OCI-LY7 (cell line): ENCODE results near the gene GSE1. TPM values are rescaled to one million over a fixed set of nuclear protein-coding genes. Genes with fewer than 3 reads are reported as not detected.

Experiments
- BruUV-seq: library from RNA; stranded (reverse); fragments of 400-500 nt; replicated peaks from 2 replicates; lab custom pipeline; 2021; lab: Mats Ljungman, UMichigan
- CTCF ChIA-PET: fragments of 300-600 bp; sonication (Branson Sonifier 250); formaldehyde crosslinking; loops from one replicate; lab custom pipeline; 2022; ENCODE audit warnings: antibody characterized with exemption; ENCODE audit not compliant: unreplicated experiment; lab: Charles Lee
- POLR2A ChIA-PET: fragments of 300-600 bp; sonication (Branson Sonifier 250); formaldehyde crosslinking; loops from one replicate; lab custom pipeline; 2022; ENCODE audit warnings: antibody characterized with exemption; lab: Charles Lee
- DNase-seq: peaks from one replicate; pipeline ENCODE4 v3.0.0-alpha.2; 2015; ENCODE audit warnings: low spot score
- H2AFZ ChIP-seq: fragments of 200-600 bp; sonication (generic), shearing (Covaris generic); 2 replicates; pipeline ENCODE4 v1.6.1; 2014; ENCODE audit warnings: mild to moderate bottlenecking, antibody characterized with exemption, low read length, moderate library complexity
- H3K27ac ChIP-seq: fragments of 200-600 bp; sonication (generic); 2 replicates; pipeline ENCODE4 v1.5.1; 2014; ENCODE audit warnings: mixed run types, low read depth, mild to moderate bottlenecking, moderate library complexity, low read length, inconsistent platforms; ENCODE audit not compliant: poor library complexity, severe bottlenecking
- H3K36me3 ChIP-seq: fragments of 200-600 bp; sonication (generic); 2 replicates; pipeline ENCODE4 v1.6.1; 2014; ENCODE audit warnings: mild to moderate bottlenecking, antibody characterized with exemption, low read length, moderate library complexity, mixed read lengths; ENCODE audit not compliant: insufficient read depth
- H3K4me1 ChIP-seq: fragments of 200-600 bp; sonication (generic); 2 replicates; pipeline ENCODE4 v1.5.1; 2014; ENCODE audit warnings: mild to moderate bottlenecking, low read length; ENCODE audit not compliant: insufficient read depth, poor library complexity, severe bottlenecking
- H3K4me2 ChIP-seq: fragments of 200-600 bp; sonication (generic); 2 replicates; pipeline ENCODE4 v1.6.1; 2014; ENCODE audit warnings: mild to moderate bottlenecking, low read length
- H3K4me3 ChIP-seq: fragments of 200-600 bp; sonication (generic); 2 replicates; pipeline ENCODE4 v1.5.1; 2014; ENCODE audit warnings: mild to moderate bottlenecking, low read depth, low read length; ENCODE audit not compliant: poor library complexity, severe bottlenecking
- H3K79me2 ChIP-seq: fragments of 200-600 bp; sonication (generic); 2 replicates; pipeline ENCODE4 v1.6.1; 2016; ENCODE audit warnings: low read depth, mild to moderate bottlenecking, low read length, moderate library complexity, mixed read lengths; ENCODE audit not compliant: insufficient read depth
- H3K9me2 ChIP-seq: fragments of 200-600 bp; sonication (generic); 2 replicates; pipeline ENCODE4 v1.6.1; 2016; ENCODE audit warnings: mild to moderate bottlenecking, low read length, mixed read lengths; ENCODE audit not compliant: insufficient read depth
- H3K9me3 ChIP-seq: fragments of 200-600 bp; sonication (generic); 2 replicates; pipeline ENCODE4 v1.6.1; 2014; ENCODE audit warnings: mild to moderate bottlenecking, mixed run types, low read length, mixed read lengths
- H4K20me1 ChIP-seq: fragments of 200-600 bp; sonication (generic); 2 replicates; pipeline ENCODE4 v1.6.1; 2014; ENCODE audit warnings: mild to moderate bottlenecking, antibody characterized with exemption, low read length, moderate library complexity, mixed read lengths; ENCODE audit not compliant: insufficient read depth
- EZH2phosphoT487 ChIP-seq: fragments of 200-600 bp; sonication (generic); IDR thresholded peaks from 2 replicates; pipeline ENCODE4 v1.6.1; 2018; ENCODE audit warnings: low read depth, borderline replicate concordance, mild to moderate bottlenecking, mixed run types, antibody characterized with exemption, low read length, moderate library complexity, mixed read lengths
- intact Hi-C: fragments of 100-400 bp; cut with micrococcal nuclease; formaldehyde crosslinking; loops from one replicate; pipeline ENCODE4 v1.10.0; 2022; ENCODE audit not compliant: unreplicated experiment
- total RNA-seq, 2 experiments: library from RNA; depleted of rRNA in 1 of 2; stranded (reverse); fragments of >200 nt in 1 of 2; shearing (Covaris generic) in 1 of 2; gene quantifications; 2 replicates each; pipeline ENCODE4 v1.2.3, GENCODE V29; 2014 to 2022
- TF ChIP-seq, protein P1 (sequence below): fragments of 200-600 bp; sonication (generic); conservative IDR thresholded peaks from 2 replicates; pipeline ENCODE4 v1.5.1; 2014; ENCODE audit warnings: mild to moderate bottlenecking, antibody characterized with exemption, low read length, moderate library complexity, mixed read lengths

The GSE1 gene
- total RNA-seq, 2 experiments from 2014 or later, result 30.9 to 66.6 TPM

DNA sequence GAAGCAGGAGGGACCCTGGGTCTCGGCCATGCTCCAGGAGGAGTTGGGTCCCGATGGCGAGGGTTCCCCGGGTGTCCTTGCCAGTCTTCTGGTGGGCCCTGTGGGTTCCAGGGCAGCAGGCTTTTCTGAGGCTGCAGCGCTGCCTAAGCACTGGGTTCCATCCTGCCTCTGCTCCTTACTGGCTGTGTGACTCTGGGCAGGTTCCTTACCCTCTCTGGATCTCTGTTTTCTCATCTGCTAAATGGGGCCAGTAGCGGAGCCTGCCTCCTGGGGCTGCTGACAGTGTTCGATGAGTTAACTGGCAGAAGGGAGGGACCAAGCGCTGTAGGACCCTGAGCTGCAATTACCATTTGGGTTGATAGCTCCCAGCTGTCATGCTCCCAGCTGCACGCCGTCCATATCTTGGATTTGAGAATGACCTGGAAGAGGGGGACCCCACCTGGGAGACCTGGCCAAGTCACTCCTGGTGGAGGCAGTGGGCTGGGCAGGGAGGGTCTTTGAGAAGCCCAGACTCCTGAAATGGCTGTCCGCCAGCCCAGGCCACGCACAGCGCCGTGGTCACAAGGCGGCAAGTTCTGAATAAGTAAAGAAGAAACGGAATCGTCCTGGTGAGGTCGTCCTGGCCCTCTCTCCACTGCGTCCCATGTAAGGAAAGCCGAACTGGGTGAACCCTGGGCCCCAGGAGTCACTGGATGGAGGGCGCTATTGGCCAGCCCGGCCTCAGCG lies 47.2 kb upstream of the GSE1 start:
- Histone ChIP-seq H4K20me1 (peaks cover 6% of the 10 kb centered on the region; the same call in 1 of the 2 replicates), H2AFZ (no peak overlapping the region), H3K9me2 (no peaks in the 10 kb centered on the region), H3K27ac (no peak overlapping the region), H3K4me1 (peaks cover 20% of the 10 kb centered on the region), H3K36me3 (no peaks in the 10 kb centered on the region), H3K4me3 (no peak overlapping the region), H3K9me3 (no peaks in the 10 kb centered on the region), H3K79me2 (no peaks in the 10 kb centered on the region), H3K4me2 (no peak overlapping the region)
- ChIA-PET POLR2A (no interaction called here), CTCF (no interaction called here)
- no TSS peak for BruUV-seq
- TF ChIP-seq, protein P1, sequence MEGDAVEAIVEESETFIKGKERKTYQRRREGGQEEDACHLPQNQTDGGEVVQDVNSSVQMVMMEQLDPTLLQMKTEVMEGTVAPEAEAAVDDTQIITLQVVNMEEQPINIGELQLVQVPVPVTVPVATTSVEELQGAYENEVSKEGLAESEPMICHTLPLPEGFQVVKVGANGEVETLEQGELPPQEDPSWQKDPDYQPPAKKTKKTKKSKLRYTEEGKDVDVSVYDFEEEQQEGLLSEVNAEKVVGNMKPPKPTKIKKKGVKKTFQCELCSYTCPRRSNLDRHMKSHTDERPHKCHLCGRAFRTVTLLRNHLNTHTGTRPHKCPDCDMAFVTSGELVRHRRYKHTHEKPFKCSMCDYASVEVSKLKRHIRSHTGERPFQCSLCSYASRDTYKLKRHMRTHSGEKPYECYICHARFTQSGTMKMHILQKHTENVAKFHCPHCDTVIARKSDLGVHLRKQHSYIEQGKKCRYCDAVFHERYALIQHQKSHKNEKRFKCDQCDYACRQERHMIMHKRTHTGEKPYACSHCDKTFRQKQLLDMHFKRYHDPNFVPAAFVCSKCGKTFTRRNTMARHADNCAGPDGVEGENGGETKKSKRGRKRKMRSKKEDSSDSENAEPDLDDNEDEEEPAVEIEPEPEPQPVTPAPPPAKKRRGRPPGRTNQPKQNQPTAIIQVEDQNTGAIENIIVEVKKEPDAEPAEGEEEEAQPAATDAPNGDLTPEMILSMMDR, result no peak
- no peak for TF ChIP-seq EZH2phosphoT487
- DNase-seq, result no peak
- intact Hi-C loops, result no loop called here

- BruUV-seq, result no TSS peak
- POLR2A ChIA-PET, result no interaction called here
- Histone ChIP-seq H2AFZ (no peak overlapping the region), H3K9me2 (no peaks in the 10 kb centered on the region), H3K79me2 (no peaks in the 10 kb centered on the region), H3K4me3 (no peak overlapping the region), H3K27ac (no peak overlapping the region), H3K36me3 (no peaks in the 10 kb centered on the region), H3K4me2 (no peak overlapping the region; the same call in 1 of the 2 replicates), H3K4me1 (peaks cover 27% of the 10 kb centered on the region), H4K20me1 (peaks cover 6% of the 10 kb centered on the region; the same call in 1 of the 2 replicates), H3K9me3 (no peaks in the 10 kb centered on the region)
- CTCF ChIA-PET, result no interaction called here
- TF ChIP-seq EZH2phosphoT487, result no peak
- TF ChIP-seq, protein P1, result no peak
- intact Hi-C loops, result no loop called here
- no peak for DNase-seq
Measured at GRCh38 chr16:85566561-85567100, 46.5 kb upstream of the GSE1 start.
